NCI-H524 (cell line): ENCODE measurements around the gene S1PR5.

Experiments used
- DNase-seq, 2 experiments: peaks; one replicate each; lab custom pipeline; 2025; lab: John Stamatoyannopoulos, UW

Gene S1PR5

GRCh38 chr19:10471909-10472308 lies 45.3 kb downstream of the S1PR5 start:
- DNase-seq = peak in 1 of 2 experiments; percentile 63

GRCh38 chr19:10468133-10468532 lies 49.1 kb downstream of the S1PR5 start:
- no peak for DNase-seq

- DNase-seq = no peak
Observed at GRCh38 chr19:10467104-10467706, 50.0 kb downstream of the S1PR5 start.

- DNase-seq = no peak
Observed at GRCh38 chr19:10464456-10464855, 52.8 kb downstream of the S1PR5 start.
